ENCODE measurements around the gene CMSS1.

- TF ChIP-seq CREM (CRISPR knock-in tag; IDR thresholded peaks at IDR 0.05), result no peak
- TF ChIP-seq CTCF (IDR thresholded peaks at IDR 0.05), result no peak
- no peak for TF ChIP-seq HMGA2 (CRISPR knock-in tag; IDR thresholded peaks at IDR 0.05)
- TF ChIP-seq ERG (CRISPR knock-in tag; IDR thresholded peaks at IDR 0.05), result no peak
- TF ChIP-seq USF2 (CRISPR knock-in tag; IDR thresholded peaks at IDR 0.05), result no peak
- TF ChIP-seq, protein P1, sequence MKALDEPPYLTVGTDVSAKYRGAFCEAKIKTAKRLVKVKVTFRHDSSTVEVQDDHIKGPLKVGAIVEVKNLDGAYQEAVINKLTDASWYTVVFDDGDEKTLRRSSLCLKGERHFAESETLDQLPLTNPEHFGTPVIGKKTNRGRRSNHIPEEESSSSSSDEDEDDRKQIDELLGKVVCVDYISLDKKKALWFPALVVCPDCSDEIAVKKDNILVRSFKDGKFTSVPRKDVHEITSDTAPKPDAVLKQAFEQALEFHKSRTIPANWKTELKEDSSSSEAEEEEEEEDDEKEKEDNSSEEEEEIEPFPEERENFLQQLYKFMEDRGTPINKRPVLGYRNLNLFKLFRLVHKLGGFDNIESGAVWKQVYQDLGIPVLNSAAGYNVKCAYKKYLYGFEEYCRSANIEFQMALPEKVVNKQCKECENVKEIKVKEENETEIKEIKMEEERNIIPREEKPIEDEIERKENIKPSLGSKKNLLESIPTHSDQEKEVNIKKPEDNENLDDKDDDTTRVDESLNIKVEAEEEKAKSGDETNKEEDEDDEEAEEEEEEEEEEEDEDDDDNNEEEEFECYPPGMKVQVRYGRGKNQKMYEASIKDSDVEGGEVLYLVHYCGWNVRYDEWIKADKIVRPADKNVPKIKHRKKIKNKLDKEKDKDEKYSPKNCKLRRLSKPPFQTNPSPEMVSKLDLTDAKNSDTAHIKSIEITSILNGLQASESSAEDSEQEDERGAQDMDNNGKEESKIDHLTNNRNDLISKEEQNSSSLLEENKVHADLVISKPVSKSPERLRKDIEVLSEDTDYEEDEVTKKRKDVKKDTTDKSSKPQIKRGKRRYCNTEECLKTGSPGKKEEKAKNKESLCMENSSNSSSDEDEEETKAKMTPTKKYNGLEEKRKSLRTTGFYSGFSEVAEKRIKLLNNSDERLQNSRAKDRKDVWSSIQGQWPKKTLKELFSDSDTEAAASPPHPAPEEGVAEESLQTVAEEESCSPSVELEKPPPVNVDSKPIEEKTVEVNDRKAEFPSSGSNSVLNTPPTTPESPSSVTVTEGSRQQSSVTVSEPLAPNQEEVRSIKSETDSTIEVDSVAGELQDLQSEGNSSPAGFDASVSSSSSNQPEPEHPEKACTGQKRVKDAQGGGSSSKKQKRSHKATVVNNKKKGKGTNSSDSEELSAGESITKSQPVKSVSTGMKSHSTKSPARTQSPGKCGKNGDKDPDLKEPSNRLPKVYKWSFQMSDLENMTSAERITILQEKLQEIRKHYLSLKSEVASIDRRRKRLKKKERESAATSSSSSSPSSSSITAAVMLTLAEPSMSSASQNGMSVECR (CRISPR knock-in tag; IDR thresholded peaks at IDR 0.05; ENCODE audit: borderline replicate concordance), result no peak
- no peak for TF ChIP-seq SP1 (CRISPR knock-in tag; conservative IDR thresholded peaks at IDR 0.05)
- no peak for TF ChIP-seq ZNF425 (CRISPR knock-in tag; conservative IDR thresholded peaks at IDR 0.05)
- TF ChIP-seq FOXJ3 (CRISPR knock-in tag; IDR thresholded peaks at IDR 0.05; ENCODE audit: borderline replicate concordance), result no peak
- TF ChIP-seq KAT7 (CRISPR knock-in tag; IDR thresholded peaks at IDR 0.05; ENCODE audit: borderline replicate concordance), result no peak
- TF ChIP-seq PREB (CRISPR knock-in tag; IDR thresholded peaks at IDR 0.05; ENCODE audit: borderline replicate concordance), result no peak
- TF ChIP-seq MYBL2 (CRISPR knock-in tag; IDR thresholded peaks at IDR 0.05), result no peak
Measured at GRCh38 chr3:99768808-99769501, 48.7 kb upstream of the CMSS1 start.
